K562 (cell line): ENCODE measurements around the gene OBSCN. TPM values are rescaled to one million over a fixed set of nuclear protein-coding genes. Genes with fewer than 3 reads are reported as not detected.

Experiments
- CREB1 ChIP-seq, 2 experiments: sonication (generic) in 1 of 2; formaldehyde crosslinking in 1 of 2; IDR thresholded peaks; 2 replicates each; pipeline versions ENCODE4 v1.6.1 to v1.8.0; 2012 to 2022; ENCODE audit warnings: inconsistent platforms in 1 of 2, mild to moderate bottlenecking in 1 of 2, missing genetic modification reagents in 1 of 2, moderate library complexity in 1 of 2
- ERF ChIP-seq: fragments of 450-650 bp; formaldehyde crosslinking; IDR thresholded peaks from 2 replicates; pipeline ENCODE4 v1.4.0; 2020; ENCODE audit warnings: mild to moderate bottlenecking, mixed read lengths
- EZH2 ChIP-seq: IDR thresholded peaks from 2 replicates; pipeline ENCODE4 v1.6.1; 2012; ENCODE audit warnings: low read depth, mild to moderate bottlenecking, inconsistent platforms, low read length, borderline replicate concordance
- FOXJ2 ChIP-seq: fragments of 200-800 bp; sonication (Bioruptor generic); IDR thresholded peaks from 2 replicates; pipeline ENCODE4 v1.6.1; 2016; ENCODE audit warnings: missing genetic modification characterization, missing compliant biosample characterization
- MED1 ChIP-seq: sonication (generic); formaldehyde crosslinking; IDR thresholded peaks from 2 replicates; pipeline ENCODE4 v1.8.1; 2023; ENCODE audit warnings: missing genetic modification reagents, borderline replicate concordance
- MEF2D ChIP-seq: conservative IDR thresholded peaks from 2 replicates; pipeline ENCODE4 v1.6.1; 2016; ENCODE audit warnings: low read depth, missing genetic modification characterization, missing compliant biosample characterization
- MYC ChIP-seq, 2 experiments: fragments of 250-450 bp in 1 of 2; sonication (Bioruptor Pico) in 1 of 2; IDR thresholded peaks; 2 replicates each; pipeline versions ENCODE4 v1.5.1 to v1.6.1; 2012 to 2021; ENCODE audit warnings: low read depth in 2 of 2, borderline replicate concordance in 1 of 2, improper control_type of control experiment in 1 of 2, low read length in 1 of 2, mild to moderate bottlenecking in 1 of 2, moderate library complexity in 1 of 2
- NUFIP1 ChIP-seq: fragments of 450-650 bp; IDR thresholded peaks from 2 replicates; pipeline ENCODE4 v1.6.1; 2018; ENCODE audit not compliant: partially characterized antibody
- SLC30A9 ChIP-seq: fragments of 250-450 bp; sonication (Bioruptor Pico); IDR thresholded peaks from 2 replicates; pipeline ENCODE4 v1.8.0; 2022; ENCODE audit warnings: mild to moderate bottlenecking, moderate library complexity
- SMARCA4 ChIP-seq: fragments of 450-650 bp; IDR thresholded peaks from 2 replicates; pipeline ENCODE4 v1.6.1; 2016
- SMARCA5 ChIP-seq: fragments of 450-650 bp; IDR thresholded peaks from 2 replicates; pipeline ENCODE4 v1.6.1; 2016
- SMARCC2 ChIP-seq: fragments of 450-650 bp; IDR thresholded peaks from 2 replicates; pipeline ENCODE4 v1.6.1; 2017; ENCODE audit warnings: antibody characterized with exemption, moderate library complexity, mild to moderate bottlenecking, low read depth
- TAF1 ChIP-seq: IDR thresholded peaks from 2 replicates; pipeline ENCODE4 v1.6.1; 2011; ENCODE audit warnings: mild to moderate bottlenecking, low read length, moderate library complexity; ENCODE audit not compliant: insufficient read depth, control insufficient read depth, severe bottlenecking; ENCODE audit errors: extremely low read depth
- TAL1 ChIP-seq: fragments of 450-650 bp; IDR thresholded peaks from 2 replicates; pipeline ENCODE4 v1.6.1; 2016; ENCODE audit warnings: mild to moderate bottlenecking
- TARDBP ChIP-seq: fragments of 450-650 bp; IDR thresholded peaks from 2 replicates; pipeline ENCODE4 v1.6.1; 2016
- TEAD4 ChIP-seq, 2 experiments: sonication (generic) in 1 of 2; formaldehyde crosslinking in 1 of 2; IDR thresholded peaks; 2 replicates each; pipeline versions ENCODE4 v1.6.1 to v1.8.0; 2012 to 2022; ENCODE audit warnings: borderline replicate concordance in 1 of 2, inconsistent platforms in 1 of 2, low read length in 1 of 2, mild to moderate bottlenecking in 1 of 2, missing genetic modification reagents in 1 of 2
- ZBTB7A ChIP-seq: IDR thresholded peaks from 2 replicates; pipeline ENCODE4 v1.6.1; 2011; ENCODE audit warnings: low read depth, mild to moderate bottlenecking, low read length, moderate library complexity, borderline replicate concordance; ENCODE audit not compliant: control insufficient read depth
- polyA plus RNA-seq, 8 experiments: library from polyadenylated mRNA; depleted of rRNA in 4 of 8; stranded (reverse) in 5 of 8; unstranded in 3 of 8; fragments of >200 nt; fragmentation: Nextera tagmentation in 2 of 8; fragmentation: Illumina TruSeq in 1 of 8; extraction: Ambion mirVana in 2 of 8; extraction: Trizol in 1 of 8; gene quantifications; 2 replicates each; pipeline versions ENCODE4 v1.2.1 to v1.2.3, GENCODE V29; 2011 to 2014; ENCODE audit warnings: inconsistent platforms in 1 of 8, missing spikeins in 1 of 8
- total RNA-seq, 7 experiments: library from RNA; depleted of rRNA in 6 of 7; stranded (reverse); fragments of >200 nt in 6 of 7; fragmentation: Illumina TruSeq in 2 of 7; extraction: Trizol in 2 of 7; gene quantifications; 2 replicates each; pipeline versions ENCODE4 v1.2.1 to v1.2.3, GENCODE V29; 2011 to 2021; ENCODE audit warnings: low replicate concordance in 1 of 7
- TF ChIP-seq, protein P1 (sequence below): sonication (generic); formaldehyde crosslinking; IDR thresholded peaks from 2 replicates; pipeline ENCODE4 v1.8.0; 2023; ENCODE audit warnings: mild to moderate bottlenecking, missing genetic modification reagents
- TF ChIP-seq, protein P2 (sequence below), 2 experiments: fragments of 200-800 bp in 1 of 2; sonication (Bioruptor generic) in 1 of 2; sonication (generic) in 1 of 2; formaldehyde crosslinking in 1 of 2; IDR thresholded peaks in 1 of 2; conservative IDR thresholded peaks in 1 of 2; 2 replicates each; pipeline versions ENCODE4 v1.5.0 to v1.6.1; 2016 to 2020; ENCODE audit warnings: missing compliant biosample characterization in 1 of 2, missing genetic modification characterization in 1 of 2, missing genetic modification reagents in 1 of 2

Gene OBSCN
- total and polyA plus RNA-seq, 9 of the 15 experiments (the other 6 are each of a cell fraction or from before 2014, with no cell fraction given): 0.18 to 19.7 (median 3.6) TPM

DNA sequence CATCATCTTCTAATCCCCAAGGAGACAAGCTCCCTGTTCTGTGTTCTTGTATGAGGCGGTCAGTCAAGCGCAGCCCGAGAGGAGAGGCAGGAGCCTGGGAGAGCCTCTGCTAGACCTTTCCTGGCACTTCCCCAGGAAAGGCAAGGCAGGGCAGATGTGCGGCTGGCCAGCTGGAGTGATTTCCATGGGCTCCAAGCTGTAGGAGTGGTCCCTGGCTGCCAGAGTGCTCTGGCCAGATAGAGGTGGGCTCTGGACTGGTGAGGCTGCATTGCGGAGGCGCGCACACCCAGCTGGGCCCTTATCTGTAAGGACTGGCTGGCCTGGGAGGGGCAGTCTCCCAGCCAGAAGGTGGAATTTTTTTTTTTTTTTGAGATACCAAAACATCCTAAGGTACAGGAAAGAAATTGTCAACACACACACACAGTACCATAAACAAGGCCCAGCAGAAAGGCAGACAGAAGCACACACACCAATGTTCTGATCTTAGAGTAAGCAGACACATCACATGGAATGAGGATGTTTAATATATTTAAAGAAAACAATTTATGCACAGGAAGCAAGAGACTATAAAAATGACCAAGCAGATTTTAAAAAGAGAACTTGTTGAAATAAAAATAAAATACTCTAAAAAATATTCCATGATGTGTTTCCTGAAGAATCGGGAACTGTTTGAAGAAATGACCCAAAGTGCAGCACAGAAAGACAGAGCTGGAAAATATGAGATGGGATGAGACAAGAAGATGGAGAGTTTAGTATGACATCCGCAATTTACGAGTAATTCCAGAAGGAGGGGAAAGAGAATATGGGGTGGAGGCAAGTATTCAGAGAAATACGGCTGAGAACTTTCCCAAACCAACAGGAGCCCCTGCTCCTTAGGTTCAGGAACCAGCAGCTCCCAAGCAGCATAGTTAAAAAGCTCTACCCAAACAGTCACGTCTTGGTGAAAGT is 28.8 kb upstream of the OBSCN start (continued):
- TF ChIP-seq SLC30A9 (no peak), CREB1 (IDR thresholded peaks at IDR 0.05) (peak; percentile 67; the same call in 1 of the 2 replicates), CREB1 (CRISPR knock-in tag; IDR thresholded peaks at IDR 0.05) (no peak; the same call in 1 of the 2 replicates), TARDBP (peak; percentile 68; the same call in 1 of the 2 replicates), EZH2 (no peak), ZBTB7A (peak; percentile 96), FOXJ2 (tag) (peak; percentile 67; the same call in 1 of the 2 replicates), MYC (IDR thresholded peaks at IDR 0.05; ENCODE audit: low read depth, low read length) (0 out of 2 replicates have a peak, but pooled peaks have one; percentile 23), MYC (CRISPR knock-in tag; IDR thresholded peaks at IDR 0.05; ENCODE audit: borderline replicate concordance, low read depth) (no peak), SMARCA4 (peak; percentile 90), SMARCC2 (peak; percentile 87; the same call in 1 of the 2 replicates), NUFIP1 (no peak), MEF2D (tag) (no peak), TAF1 (peak; percentile 39), SMARCA5 (no peak), TAL1 (peak; percentile 92), TEAD4 (IDR thresholded peaks at IDR 0.05; ENCODE audit: low read length) (peak; percentile 97), TEAD4 (CRISPR knock-in tag; IDR thresholded peaks at IDR 0.05; ENCODE audit: borderline replicate concordance) (no peak), ERF (0 out of 2 replicates have a peak, but pooled peaks have one; percentile 15), MED1 (CRISPR knock-in tag) (no peak)
- TF ChIP-seq, protein P1, sequence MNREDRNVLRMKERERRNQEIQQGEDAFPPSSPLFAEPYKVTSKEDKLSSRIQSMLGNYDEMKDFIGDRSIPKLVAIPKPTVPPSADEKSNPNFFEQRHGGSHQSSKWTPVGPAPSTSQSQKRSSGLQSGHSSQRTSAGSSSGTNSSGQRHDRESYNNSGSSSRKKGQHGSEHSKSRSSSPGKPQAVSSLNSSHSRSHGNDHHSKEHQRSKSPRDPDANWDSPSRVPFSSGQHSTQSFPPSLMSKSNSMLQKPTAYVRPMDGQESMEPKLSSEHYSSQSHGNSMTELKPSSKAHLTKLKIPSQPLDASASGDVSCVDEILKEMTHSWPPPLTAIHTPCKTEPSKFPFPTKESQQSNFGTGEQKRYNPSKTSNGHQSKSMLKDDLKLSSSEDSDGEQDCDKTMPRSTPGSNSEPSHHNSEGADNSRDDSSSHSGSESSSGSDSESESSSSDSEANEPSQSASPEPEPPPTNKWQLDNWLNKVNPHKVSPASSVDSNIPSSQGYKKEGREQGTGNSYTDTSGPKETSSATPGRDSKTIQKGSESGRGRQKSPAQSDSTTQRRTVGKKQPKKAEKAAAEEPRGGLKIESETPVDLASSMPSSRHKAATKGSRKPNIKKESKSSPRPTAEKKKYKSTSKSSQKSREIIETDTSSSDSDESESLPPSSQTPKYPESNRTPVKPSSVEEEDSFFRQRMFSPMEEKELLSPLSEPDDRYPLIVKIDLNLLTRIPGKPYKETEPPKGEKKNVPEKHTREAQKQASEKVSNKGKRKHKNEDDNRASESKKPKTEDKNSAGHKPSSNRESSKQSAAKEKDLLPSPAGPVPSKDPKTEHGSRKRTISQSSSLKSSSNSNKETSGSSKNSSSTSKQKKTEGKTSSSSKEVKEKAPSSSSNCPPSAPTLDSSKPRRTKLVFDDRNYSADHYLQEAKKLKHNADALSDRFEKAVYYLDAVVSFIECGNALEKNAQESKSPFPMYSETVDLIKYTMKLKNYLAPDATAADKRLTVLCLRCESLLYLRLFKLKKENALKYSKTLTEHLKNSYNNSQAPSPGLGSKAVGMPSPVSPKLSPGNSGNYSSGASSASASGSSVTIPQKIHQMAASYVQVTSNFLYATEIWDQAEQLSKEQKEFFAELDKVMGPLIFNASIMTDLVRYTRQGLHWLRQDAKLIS (CRISPR knock-in tag): no peak
- TF ChIP-seq, protein P2, sequence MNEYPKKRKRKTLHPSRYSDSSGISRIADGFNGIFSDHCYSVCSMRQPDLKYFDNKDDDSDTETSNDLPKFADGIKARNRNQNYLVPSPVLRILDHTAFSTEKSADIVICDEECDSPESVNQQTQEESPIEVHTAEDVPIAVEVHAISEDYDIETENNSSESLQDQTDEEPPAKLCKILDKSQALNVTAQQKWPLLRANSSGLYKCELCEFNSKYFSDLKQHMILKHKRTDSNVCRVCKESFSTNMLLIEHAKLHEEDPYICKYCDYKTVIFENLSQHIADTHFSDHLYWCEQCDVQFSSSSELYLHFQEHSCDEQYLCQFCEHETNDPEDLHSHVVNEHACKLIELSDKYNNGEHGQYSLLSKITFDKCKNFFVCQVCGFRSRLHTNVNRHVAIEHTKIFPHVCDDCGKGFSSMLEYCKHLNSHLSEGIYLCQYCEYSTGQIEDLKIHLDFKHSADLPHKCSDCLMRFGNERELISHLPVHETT (CRISPR knock-in tag; conservative IDR thresholded peaks at IDR 0.05 in 1 of 2, IDR thresholded peaks at IDR 0.05 in 1 of 2): peak in 1 of 2 experiments; percentile 74; a peak in 2 of 4 replicates
